ENCODE measurements around the gene CRABP1.

CRABP1 gene

DNA sequence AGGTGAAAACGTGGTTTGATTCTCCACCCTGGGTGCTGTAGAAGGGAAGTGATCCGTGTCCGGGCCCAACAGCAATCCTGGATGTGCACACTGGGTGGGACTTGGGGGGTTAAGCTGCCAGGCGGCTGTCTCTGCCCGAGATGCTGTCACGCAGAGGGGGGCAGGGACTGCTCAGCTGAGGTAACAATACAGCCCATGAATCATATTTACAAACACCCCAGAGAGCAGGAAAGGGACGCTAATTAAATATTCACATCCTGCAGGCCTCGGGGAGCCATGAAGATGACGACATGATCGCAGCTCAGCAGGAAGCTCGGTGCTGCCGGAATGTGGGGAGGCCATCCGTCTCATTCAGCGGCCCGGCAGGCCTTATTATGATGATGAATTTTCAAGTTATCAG is 17.9 kb upstream of the CRABP1 start:
- TF ChIP-seq, protein P1, sequence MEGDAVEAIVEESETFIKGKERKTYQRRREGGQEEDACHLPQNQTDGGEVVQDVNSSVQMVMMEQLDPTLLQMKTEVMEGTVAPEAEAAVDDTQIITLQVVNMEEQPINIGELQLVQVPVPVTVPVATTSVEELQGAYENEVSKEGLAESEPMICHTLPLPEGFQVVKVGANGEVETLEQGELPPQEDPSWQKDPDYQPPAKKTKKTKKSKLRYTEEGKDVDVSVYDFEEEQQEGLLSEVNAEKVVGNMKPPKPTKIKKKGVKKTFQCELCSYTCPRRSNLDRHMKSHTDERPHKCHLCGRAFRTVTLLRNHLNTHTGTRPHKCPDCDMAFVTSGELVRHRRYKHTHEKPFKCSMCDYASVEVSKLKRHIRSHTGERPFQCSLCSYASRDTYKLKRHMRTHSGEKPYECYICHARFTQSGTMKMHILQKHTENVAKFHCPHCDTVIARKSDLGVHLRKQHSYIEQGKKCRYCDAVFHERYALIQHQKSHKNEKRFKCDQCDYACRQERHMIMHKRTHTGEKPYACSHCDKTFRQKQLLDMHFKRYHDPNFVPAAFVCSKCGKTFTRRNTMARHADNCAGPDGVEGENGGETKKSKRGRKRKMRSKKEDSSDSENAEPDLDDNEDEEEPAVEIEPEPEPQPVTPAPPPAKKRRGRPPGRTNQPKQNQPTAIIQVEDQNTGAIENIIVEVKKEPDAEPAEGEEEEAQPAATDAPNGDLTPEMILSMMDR (IDR thresholded peaks at IDR 0.05; ENCODE audit: control insufficient read depth, insufficient read depth, low read depth, low read length, missing control alignments) = no peak
- DNase-seq (ENCODE audit: low read depth) = no peak
- H3K4me3 ChIP-seq (ENCODE audit: control insufficient read depth, low read depth, low read length) = no peak overlapping the region

DNA sequence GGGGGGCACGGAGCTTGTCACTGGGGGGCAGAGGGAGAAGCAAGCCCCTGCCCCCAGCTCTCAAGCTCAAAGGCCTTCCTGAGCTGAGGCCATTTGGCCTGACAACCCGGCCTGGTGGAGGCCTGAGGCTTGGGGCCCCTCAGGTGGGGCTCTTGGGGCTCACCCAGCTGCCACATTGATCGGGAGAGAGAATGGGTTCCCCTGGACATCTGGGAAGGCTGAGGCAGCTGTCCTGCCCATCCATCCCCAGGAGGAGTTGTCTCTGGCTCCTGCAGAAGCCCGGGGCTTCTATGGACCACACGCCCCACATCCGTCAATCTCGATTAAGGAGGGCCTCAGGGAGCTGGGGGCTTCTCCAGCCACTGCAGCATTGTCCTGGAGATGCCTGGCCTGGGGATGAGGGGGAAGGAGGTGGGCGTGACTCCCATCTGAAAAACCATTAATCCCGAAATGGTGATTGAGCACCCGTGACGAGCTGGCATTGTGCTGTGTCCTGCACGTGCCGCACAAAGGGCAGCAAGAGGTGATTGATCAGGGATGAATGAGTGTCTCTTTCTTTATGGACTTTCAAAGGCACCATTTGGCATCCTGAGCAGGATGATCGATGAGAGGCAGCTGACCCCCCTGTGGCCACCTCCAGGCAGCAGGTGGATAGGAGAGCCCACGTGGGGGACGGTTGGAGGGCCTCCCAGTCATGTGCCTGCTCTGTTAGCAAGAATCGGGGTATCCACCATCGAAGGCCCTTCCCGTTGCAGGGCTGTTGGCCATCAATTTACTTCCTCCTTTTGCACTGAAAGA is 17.2 kb upstream of the CRABP1 start:
- DNase-seq (ENCODE audit: low read depth) = no peak
- TF ChIP-seq, protein P1 (IDR thresholded peaks at IDR 0.05; ENCODE audit: control insufficient read depth, insufficient read depth, low read depth, low read length, missing control alignments) = no peak
- H3K4me3 ChIP-seq (ENCODE audit: control insufficient read depth, low read depth, low read length) = no peak overlapping the region

GRCh38 chr15:78323693-78324092 is 16.5 kb upstream of the CRABP1 start:
- H3K4me3 ChIP-seq (ENCODE audit: control insufficient read depth, low read depth, low read length) = no peak overlapping the region
- DNase-seq (ENCODE audit: low read depth) = no peak
- TF ChIP-seq, protein P1 (IDR thresholded peaks at IDR 0.05; ENCODE audit: control insufficient read depth, insufficient read depth, low read depth, low read length, missing control alignments) = no peak

DNA sequence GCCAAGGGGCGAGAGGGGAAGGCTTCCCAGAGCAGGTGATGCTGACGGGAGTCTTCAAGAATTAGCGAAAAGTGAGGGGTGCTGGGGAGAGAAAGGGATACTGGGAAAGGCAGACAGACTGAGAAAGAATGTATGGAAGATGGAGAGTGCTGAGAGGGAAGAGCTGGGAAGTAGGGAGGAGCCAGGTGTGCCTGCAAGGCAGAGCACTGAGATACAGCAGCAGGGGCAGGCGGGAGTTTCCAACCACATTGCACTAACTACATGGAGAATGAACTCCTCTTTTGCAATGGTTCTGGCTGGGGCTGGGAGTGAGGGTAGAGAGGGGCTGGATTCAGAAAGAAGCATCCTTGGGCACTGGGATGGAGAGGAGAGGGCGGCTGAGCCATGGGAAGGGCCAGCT is 16.0 kb upstream of the CRABP1 start:
- no peak overlapping the region for H3K4me3 ChIP-seq (ENCODE audit: control insufficient read depth, low read depth, low read length)
- TF ChIP-seq, protein P1 (IDR thresholded peaks at IDR 0.05; ENCODE audit: control insufficient read depth, insufficient read depth, low read depth, low read length, missing control alignments) = no peak
- no peak for DNase-seq (ENCODE audit: low read depth)

- TF ChIP-seq, protein P1 (IDR thresholded peaks at IDR 0.05; ENCODE audit: control insufficient read depth, insufficient read depth, low read depth, low read length, missing control alignments) = no peak
- no peak for DNase-seq (ENCODE audit: low read depth)
- H3K4me3 ChIP-seq (ENCODE audit: control insufficient read depth, low read depth, low read length) = no peak overlapping the region
Observed at GRCh38 chr15:78325092-78325843, 14.9 kb upstream of the CRABP1 start.

DNA sequence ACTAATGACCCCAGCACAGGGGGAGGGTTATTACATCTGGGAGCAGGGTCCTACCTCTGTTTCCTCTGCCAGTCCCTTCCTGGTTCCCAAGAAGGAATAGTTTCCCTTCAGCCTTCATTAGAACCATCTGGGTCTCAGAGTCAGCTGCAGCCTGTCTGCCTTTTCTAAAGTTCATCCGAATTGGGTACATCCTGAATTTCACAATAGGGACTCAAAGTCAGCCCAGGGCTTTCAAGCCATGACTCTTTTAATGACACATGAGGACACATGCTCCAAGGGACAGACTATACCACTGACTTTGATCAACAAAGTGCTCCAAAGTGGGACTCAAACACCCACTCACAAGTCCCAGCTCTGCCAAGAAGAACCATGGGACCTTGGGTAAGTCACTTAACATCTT is 12.7 kb upstream of the CRABP1 start:
- TF ChIP-seq, protein P1 (IDR thresholded peaks at IDR 0.05; ENCODE audit: control insufficient read depth, insufficient read depth, low read depth, low read length, missing control alignments) = no peak
- DNase-seq (ENCODE audit: low read depth) = no peak
- H3K4me3 ChIP-seq (ENCODE audit: control insufficient read depth, low read depth, low read length) = no peak overlapping the region
